ENCODE data around the gene P2RY2.
"Not testable (repeated sequence)": the region's sequence is repeated elsewhere in the genome, so short reads cannot be mapped to it uniquely, and the experiment has no call there.

- not testable (repeated sequence) for TF ChIP-seq CTCF, POLR2A (IDR thresholded peaks at IDR 0.05)
These were observed 53.4 kb downstream of the P2RY2 start for GRCh38 chr11:73271478-73271865.

All from esophagus squamous epithelium (tissue), 4 donors.